Measurements from ENCODE around the gene GIPC1.

DNA sequence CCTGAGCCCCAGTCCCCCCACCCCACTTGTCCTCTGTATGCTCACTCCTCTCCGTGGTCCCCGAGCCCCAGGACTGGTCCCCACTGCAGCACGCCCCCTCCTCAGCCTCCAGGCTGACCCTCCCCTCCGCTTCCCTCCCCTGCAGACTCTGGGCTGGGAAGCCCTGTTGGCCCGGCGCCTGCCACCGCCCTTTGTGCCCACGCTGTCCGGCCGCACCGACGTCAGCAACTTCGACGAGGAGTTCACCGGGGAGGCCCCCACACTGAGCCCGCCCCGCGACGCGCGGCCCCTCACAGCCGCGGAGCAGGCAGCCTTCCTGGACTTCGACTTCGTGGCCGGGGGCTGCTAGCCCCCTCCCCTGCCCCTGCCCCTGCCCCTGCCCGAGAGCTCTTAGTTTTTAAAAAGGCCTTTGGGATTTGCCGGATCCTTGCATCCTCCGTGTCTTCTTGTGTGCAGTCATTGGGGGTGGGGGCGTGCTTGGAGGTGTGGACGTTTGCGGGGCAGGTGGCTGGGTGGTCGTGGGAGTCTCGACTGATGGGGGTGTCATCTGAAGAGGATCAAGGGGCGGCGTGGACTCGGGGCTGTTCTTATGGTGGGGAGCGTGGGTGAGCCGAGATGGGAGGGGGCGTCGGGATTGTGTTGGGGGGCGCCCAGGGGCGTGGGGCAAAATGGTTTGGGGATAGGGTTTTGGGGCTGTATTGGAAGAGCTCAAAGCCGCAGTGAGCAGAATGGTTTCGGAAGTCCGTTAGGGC lies 24.3 kb downstream of the GIPC1 start:
- TF ChIP-seq, protein P1, sequence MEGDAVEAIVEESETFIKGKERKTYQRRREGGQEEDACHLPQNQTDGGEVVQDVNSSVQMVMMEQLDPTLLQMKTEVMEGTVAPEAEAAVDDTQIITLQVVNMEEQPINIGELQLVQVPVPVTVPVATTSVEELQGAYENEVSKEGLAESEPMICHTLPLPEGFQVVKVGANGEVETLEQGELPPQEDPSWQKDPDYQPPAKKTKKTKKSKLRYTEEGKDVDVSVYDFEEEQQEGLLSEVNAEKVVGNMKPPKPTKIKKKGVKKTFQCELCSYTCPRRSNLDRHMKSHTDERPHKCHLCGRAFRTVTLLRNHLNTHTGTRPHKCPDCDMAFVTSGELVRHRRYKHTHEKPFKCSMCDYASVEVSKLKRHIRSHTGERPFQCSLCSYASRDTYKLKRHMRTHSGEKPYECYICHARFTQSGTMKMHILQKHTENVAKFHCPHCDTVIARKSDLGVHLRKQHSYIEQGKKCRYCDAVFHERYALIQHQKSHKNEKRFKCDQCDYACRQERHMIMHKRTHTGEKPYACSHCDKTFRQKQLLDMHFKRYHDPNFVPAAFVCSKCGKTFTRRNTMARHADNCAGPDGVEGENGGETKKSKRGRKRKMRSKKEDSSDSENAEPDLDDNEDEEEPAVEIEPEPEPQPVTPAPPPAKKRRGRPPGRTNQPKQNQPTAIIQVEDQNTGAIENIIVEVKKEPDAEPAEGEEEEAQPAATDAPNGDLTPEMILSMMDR (IDR thresholded peaks at IDR 0.05), result no peak
- no peak for TF ChIP-seq POLR2A (IDR thresholded peaks at IDR 0.05)
